Colonic mucosa (tissue), 4 donors: ENCODE measurements around the gene RNF138. TPM values are rescaled to one million over a fixed set of nuclear protein-coding genes. Genes with fewer than 3 reads are reported as not detected.

Source experiments
- DNase-seq: peaks from one replicate; pipeline ENCODE4 v3.0.0-alpha.2; 2020
- H3K27ac ChIP-seq: fragments of 200-600 bp; one replicate; pipeline ENCODE4 v1.8.0; 2021
- H3K27me3 ChIP-seq: fragments of 200-600 bp; one replicate; pipeline ENCODE4 v1.8.0; 2021
- H3K36me3 ChIP-seq: fragments of 200-600 bp; one replicate; pipeline ENCODE4 v1.8.0; 2021
- H3K4me1 ChIP-seq: fragments of 200-600 bp; one replicate; pipeline ENCODE4 v1.8.0; 2021; ENCODE audit warnings: mild to moderate bottlenecking
- H3K4me3 ChIP-seq: fragments of 200-600 bp; one replicate; pipeline ENCODE4 v1.8.0; 2021
- H3K9ac ChIP-seq, 2 donors: one replicate each; pipeline ENCODE4 v1.7.0; 2013; ENCODE audit warnings: control low read depth in 2 of 2, low read depth in 2 of 2, low read length in 2 of 2
- H3K9me3 ChIP-seq: fragments of 200-600 bp; one replicate; pipeline ENCODE4 v1.8.0; 2021
- intact Hi-C: fragments of 100-400 bp; cut with DNase I; formaldehyde crosslinking; loops from one replicate; pipeline ENCODE4 v1.14.1; 2022
- total RNA-seq, 2 donors: library from RNA; stranded (reverse); fragmentation: NEBNext Ultra II Directional in 1 of 2; extraction: Animal tissue kit (Norgen Biotek cat#: 25700) in 1 of 2; gene quantifications; one replicate each; pipeline ENCODE4 v1.2.1, GENCODE V29; 2021
- TF ChIP-seq, protein P1 (sequence below): fragments of 200-600 bp; IDR thresholded peaks from one replicate; pipeline ENCODE4 v1.8.0; 2022; ENCODE audit warnings: antibody characterized with exemption, mild to moderate bottlenecking
- donor health status: healthy.
- donor health status: DM: no; HTN: no; CAD: no.
- donor health status: DM: no; HTN: no; CAD: no.

RNF138 gene, protein sequence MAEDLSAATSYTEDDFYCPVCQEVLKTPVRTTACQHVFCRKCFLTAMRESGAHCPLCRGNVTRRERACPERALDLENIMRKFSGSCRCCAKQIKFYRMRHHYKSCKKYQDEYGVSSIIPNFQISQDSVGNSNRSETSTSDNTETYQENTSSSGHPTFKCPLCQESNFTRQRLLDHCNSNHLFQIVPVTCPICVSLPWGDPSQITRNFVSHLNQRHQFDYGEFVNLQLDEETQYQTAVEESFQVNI
- 10 to 100 TPM; 48.3 to 53.2 TPM for total RNA-seq

DNA sequence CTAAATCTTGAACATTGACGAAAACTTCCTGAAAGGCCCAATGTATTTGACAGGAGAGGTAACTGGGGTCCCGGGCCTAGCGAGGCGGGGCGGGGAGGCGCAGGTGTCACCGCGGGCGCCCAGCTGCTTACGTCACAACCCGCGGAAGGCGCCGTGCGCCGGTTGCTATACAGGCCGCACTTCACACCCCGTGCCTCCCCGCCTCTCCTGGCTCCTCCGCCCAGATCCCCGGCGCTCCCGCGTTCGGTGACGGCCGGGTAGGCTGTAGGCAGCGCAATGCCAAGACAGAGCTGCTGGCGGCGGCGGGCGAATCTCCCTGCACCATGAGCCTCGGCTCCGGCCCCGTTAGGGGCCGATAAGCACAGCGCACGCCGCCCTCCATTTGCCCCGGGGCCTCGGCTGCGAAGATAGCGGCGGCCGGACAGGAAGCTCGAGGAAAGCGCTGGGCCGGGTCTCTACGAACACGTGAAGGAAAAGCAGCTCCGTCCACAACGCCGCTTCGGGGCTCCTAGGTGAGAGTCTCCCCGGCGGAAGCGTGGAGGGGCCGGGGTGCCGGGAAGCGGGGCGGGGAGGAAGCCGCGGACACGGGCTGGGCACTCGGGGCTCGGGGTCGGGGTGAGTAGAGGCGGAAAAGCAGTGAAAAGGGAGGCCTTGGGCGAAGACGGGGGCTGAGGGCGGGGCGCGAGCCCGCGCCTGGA lies at the start of gene RNF138:
Gene RNF138 (plus strand): TSS at position 151 of the 698 bp plus-strand sequence. CDS start 903 bp downstream, outside the sequence.
- H3K27me3 ChIP-seq: no peaks in the 10 kb centered on the region
- TF ChIP-seq, protein P1, sequence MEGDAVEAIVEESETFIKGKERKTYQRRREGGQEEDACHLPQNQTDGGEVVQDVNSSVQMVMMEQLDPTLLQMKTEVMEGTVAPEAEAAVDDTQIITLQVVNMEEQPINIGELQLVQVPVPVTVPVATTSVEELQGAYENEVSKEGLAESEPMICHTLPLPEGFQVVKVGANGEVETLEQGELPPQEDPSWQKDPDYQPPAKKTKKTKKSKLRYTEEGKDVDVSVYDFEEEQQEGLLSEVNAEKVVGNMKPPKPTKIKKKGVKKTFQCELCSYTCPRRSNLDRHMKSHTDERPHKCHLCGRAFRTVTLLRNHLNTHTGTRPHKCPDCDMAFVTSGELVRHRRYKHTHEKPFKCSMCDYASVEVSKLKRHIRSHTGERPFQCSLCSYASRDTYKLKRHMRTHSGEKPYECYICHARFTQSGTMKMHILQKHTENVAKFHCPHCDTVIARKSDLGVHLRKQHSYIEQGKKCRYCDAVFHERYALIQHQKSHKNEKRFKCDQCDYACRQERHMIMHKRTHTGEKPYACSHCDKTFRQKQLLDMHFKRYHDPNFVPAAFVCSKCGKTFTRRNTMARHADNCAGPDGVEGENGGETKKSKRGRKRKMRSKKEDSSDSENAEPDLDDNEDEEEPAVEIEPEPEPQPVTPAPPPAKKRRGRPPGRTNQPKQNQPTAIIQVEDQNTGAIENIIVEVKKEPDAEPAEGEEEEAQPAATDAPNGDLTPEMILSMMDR: no peak
- intact Hi-C loops: loop anchor here (10.0 kb wide), 1 partner anchor 147 kb away; the partner anchor contains the start of gene TRAPPC8
- H3K36me3 ChIP-seq: no peaks in the 10 kb centered on the region
- H3K9ac ChIP-seq: peak within 1 kb of the TSS; percentile 89 to 94
- H3K4me1 ChIP-seq: peaks cover 10% of the 10 kb centered on the region
- peak within 1 kb of the TSS; percentile 99 for H3K27ac ChIP-seq
- H3K4me3 ChIP-seq: peak within 1 kb of the TSS; percentile 91
- H3K9me3 ChIP-seq: no peaks in the 10 kb centered on the region
- peak; percentile 92 for DNase-seq

DNA sequence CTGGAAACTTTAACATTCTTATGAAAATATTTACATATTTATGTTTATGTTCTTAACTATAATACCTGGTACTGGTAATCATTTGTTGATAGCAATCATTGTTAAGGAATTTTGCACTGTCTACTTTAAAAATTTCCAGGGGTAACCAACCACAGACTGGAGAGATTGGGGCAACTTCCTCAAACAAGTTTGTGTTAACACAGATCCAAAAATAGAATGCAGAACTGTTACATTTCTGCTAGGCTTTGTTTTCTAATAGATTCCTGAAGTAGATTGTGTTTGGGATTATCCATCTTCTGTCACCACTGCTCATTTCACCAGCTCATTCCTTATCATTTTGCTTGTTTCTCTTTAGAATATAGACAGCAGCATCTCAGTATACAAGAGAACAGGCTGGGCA lies 49.3 kb upstream of the RNF138 start:
- Histone ChIP-seq H3K36me3 (no peaks in the 10 kb centered on the region), H3K4me1 (no peaks in the 10 kb centered on the region), H3K9me3 (no peaks in the 10 kb centered on the region), H3K27ac (no peak overlapping the region), H3K27me3 (no peaks in the 10 kb centered on the region), H3K4me3 (no peak overlapping the region), H3K9ac (no peak overlapping the region)
- intact Hi-C loops: no loop called here
- DNase-seq: no peak
- TF ChIP-seq, protein P1: no peak

DNA sequence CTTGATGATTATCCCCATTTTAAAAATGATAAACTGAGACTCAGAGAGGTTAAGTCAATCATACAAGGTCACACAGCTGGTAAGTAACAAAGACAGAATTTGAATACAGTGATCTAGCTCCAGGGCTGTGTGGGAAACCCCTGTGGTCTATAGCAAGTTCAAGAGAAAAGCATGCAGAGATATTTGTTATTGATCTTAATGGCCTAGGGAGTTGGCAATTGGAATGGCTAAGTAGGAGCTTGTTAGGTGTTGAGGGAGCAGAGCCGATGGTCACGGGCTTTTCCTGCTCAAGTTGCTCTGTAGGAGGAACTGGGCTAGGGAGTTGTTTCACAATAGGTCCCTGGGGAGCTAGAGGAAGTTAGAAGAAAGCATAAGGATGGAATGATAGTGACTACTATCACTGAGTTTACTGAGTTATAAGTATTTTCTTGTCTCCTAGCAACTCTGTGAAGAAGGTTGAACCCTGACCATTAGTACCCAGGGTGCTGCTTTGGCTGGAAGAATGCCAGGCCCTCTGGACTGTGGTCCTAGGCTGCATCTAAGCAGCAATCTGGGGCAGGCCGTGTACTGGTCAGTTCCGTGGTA lies 43.1 kb upstream of the RNF138 start:
- intact Hi-C loops: no loop called here
- H3K27me3 ChIP-seq: no peaks in the 10 kb centered on the region
- peak; percentile 71 for DNase-seq
- no peak overlapping the region for H3K4me3 ChIP-seq
- no peaks in the 10 kb centered on the region for H3K36me3 ChIP-seq
- peaks cover 12% of the 10 kb centered on the region for H3K4me1 ChIP-seq
- peak overlapping the region; percentile 83 for H3K27ac ChIP-seq
- H3K9me3 ChIP-seq: no peaks in the 10 kb centered on the region
- TF ChIP-seq, protein P1: no peak
- H3K9ac ChIP-seq: peak overlapping the region in 1 of 2 donors; percentile 27

DNA sequence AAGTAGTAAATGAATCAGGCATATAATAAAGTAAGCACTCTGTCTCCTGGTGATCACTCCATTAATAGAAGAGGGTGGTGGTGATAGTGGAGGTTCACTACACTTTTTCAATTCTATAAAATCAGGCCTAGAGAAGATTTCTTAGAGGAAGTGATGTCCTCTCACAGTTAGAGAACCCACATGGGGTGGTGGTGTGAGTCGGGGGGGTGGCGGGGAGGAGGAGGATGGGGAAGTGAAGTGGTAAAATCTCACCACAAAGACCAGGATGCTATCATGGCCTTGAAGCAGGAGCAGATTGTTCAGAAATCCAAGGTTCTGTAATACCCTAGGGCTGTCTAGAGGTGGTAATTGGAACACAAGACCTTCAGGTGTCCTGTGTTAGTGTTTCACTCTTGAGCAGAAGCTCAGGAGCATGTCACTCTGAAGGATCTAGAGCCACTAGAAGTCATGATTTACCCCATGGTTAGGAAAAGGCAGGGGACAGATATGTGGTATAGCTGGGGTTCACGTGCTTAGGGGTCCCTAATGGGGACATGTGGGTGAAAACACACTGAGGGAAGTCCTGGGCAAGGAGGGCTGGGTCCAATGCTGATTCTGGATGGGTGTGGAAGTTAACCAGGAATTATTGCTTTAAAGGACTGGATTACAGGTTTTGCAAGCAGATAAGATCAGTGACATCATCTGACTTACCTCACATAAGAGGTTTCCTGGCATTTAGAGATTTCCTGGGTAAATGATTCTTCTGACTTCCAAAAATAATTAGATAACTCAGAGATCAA lies 42.1 kb upstream of the RNF138 start:
- TF ChIP-seq, protein P1: no peak
- no peaks in the 10 kb centered on the region for H3K27me3 ChIP-seq
- H3K4me1 ChIP-seq: peaks cover 12% of the 10 kb centered on the region
- H3K4me3 ChIP-seq: no peak overlapping the region
- peak overlapping the region in 1 of 2 donors; percentile 61 for H3K9ac ChIP-seq
- intact Hi-C loops: no loop called here
- H3K27ac ChIP-seq: peak overlapping the region; percentile 83
- H3K36me3 ChIP-seq: no peaks in the 10 kb centered on the region
- no peaks in the 10 kb centered on the region for H3K9me3 ChIP-seq
- DNase-seq: peak; percentile 54
